Mesodermal cell (in vitro differentiated cells): ENCODE results near the gene ZNRF3.
A peak's percentile ranks its signal among the peaks of the same experiment; 100 is the strongest.

Experiments
- H3K27ac ChIP-seq: 2 replicates; pipeline ENCODE4 v1.7.0; 2013; ENCODE audit warnings: mild to moderate bottlenecking, low read depth, low read length, moderate library complexity; ENCODE audit not compliant: severe bottlenecking
- H3K36me3 ChIP-seq: 2 replicates; pipeline ENCODE4 v1.7.1; 2013; ENCODE audit warnings: mild to moderate bottlenecking, low read length, moderate library complexity; ENCODE audit not compliant: control insufficient read depth, insufficient read depth
- H3K4me1 ChIP-seq: one replicate; pipeline ENCODE4 v1.7.1; 2013; ENCODE audit warnings: mild to moderate bottlenecking, low read length; ENCODE audit not compliant: insufficient read depth, control insufficient read depth, poor library complexity, severe bottlenecking
- H3K4me3 ChIP-seq: 2 replicates; pipeline ENCODE4 v1.7.0; 2013; ENCODE audit warnings: low read length, control low read depth, mild to moderate bottlenecking; ENCODE audit not compliant: insufficient read depth, poor library complexity, severe bottlenecking; ENCODE audit errors: extremely low read depth
- H3K9me3 ChIP-seq: 2 replicates; pipeline ENCODE4 v1.7.1; 2013; ENCODE audit warnings: mild to moderate bottlenecking, low read length, moderate library complexity; ENCODE audit not compliant: control insufficient read depth
- WGBS, 2 experiments: methylation state at CpG; one replicate each; pipeline ENCODE4 v1.1.5; 2013; ENCODE audit warnings: missing lambda C conversion rate in 2 of 2; ENCODE audit not compliant: insufficient coverage in 2 of 2; 5-methylcytosine and 5-hydroxymethylcytosine counted together

ZNRF3 gene

GRCh38 chr22:29006346-29006745, 123.0 kb downstream of the ZNRF3 start:
- Histone ChIP-seq H3K4me3 (no peak overlapping the region), H3K4me1 (peaks cover 27% of the 10 kb centered on the region), H3K36me3 (peaks cover 9% of the 10 kb centered on the region), H3K9me3 (no peaks in the 10 kb centered on the region), H3K27ac (no peak overlapping the region)
- WGBS, 2 experiments, result 97 to 98% methylated on average over 8 of the region's 8 CpGs

- H3K36me3 ChIP-seq, result peaks cover 19% of the 10 kb centered on the region
- H3K4me3 ChIP-seq, result no peak overlapping the region
- no peaks in the 10 kb centered on the region for H3K9me3 ChIP-seq
- 90 to 94% methylated on average over 5 of the region's 5 CpGs for WGBS, 2 experiments
- H3K27ac ChIP-seq, result peak overlapping the region; percentile 23
- peaks cover 23% of the 10 kb centered on the region for H3K4me1 ChIP-seq
These were observed 125.8 kb downstream of the ZNRF3 start for GRCh38 chr22:29009148-29009547.

GRCh38 chr22:29011240-29012100, 128.1 kb downstream of the ZNRF3 start:
- 62 to 73% methylated on average over 10 to 11 of the region's 14 CpGs for WGBS, 2 experiments
- H3K27ac ChIP-seq, result no peak overlapping the region
- no peaks in the 10 kb centered on the region for H3K9me3 ChIP-seq
- H3K36me3 ChIP-seq, result peaks cover 19% of the 10 kb centered on the region
- H3K4me3 ChIP-seq, result no peak overlapping the region
- peaks cover 14% of the 10 kb centered on the region for H3K4me1 ChIP-seq

- peaks cover 19% of the 10 kb centered on the region for H3K36me3 ChIP-seq
- no peak overlapping the region for H3K4me3 ChIP-seq
- peaks cover 14% of the 10 kb centered on the region for H3K4me1 ChIP-seq
- H3K9me3 ChIP-seq, result no peaks in the 10 kb centered on the region
- H3K27ac ChIP-seq, result no peak overlapping the region
- WGBS, 2 experiments, result 95 to 96% methylated on average over 3 to 4 of the region's 4 CpGs
These were observed 128.7 kb downstream of the ZNRF3 start for GRCh38 chr22:29012101-29012433.

GRCh38 chr22:29012952-29013351, 129.6 kb downstream of the ZNRF3 start:
- WGBS, 2 experiments, result 100% methylated on average over 1 to 2 of the region's 4 CpGs
- Histone ChIP-seq H3K9me3 (no peaks in the 10 kb centered on the region), H3K27ac (no peak overlapping the region), H3K4me1 (peaks cover 11% of the 10 kb centered on the region), H3K4me3 (no peak overlapping the region), H3K36me3 (peaks cover 19% of the 10 kb centered on the region)

GRCh38 chr22:29014293-29014692, 130.9 kb downstream of the ZNRF3 start:
- Histone ChIP-seq H3K36me3 (peaks cover 19% of the 10 kb centered on the region), H3K4me1 (peaks cover 3% of the 10 kb centered on the region), H3K4me3 (no peak overlapping the region), H3K9me3 (peaks cover 5% of the 10 kb centered on the region), H3K27ac (peak overlapping the region; percentile 16)
- 80 to 92% methylated on average over 2 to 3 of the region's 4 CpGs for WGBS, 2 experiments

GRCh38 chr22:29014773-29015172, 131.4 kb downstream of the ZNRF3 start:
- Histone ChIP-seq H3K27ac (peak overlapping the region; percentile 16), H3K4me1 (peaks cover 3% of the 10 kb centered on the region), H3K9me3 (peaks cover 5% of the 10 kb centered on the region), H3K36me3 (peaks cover 23% of the 10 kb centered on the region), H3K4me3 (no peak overlapping the region)
- 91 to 100% methylated on average over 1 of the region's 4 CpGs for WGBS, 2 experiments

- WGBS, 2 experiments, result 98 to 100% methylated on average over 2 to 3 of the region's 3 CpGs
- no peak overlapping the region for H3K4me3 ChIP-seq
- H3K9me3 ChIP-seq, result peaks cover 5% of the 10 kb centered on the region
- no peak overlapping the region for H3K27ac ChIP-seq
- peaks cover 3% of the 10 kb centered on the region for H3K4me1 ChIP-seq
- H3K36me3 ChIP-seq, result peaks cover 15% of the 10 kb centered on the region
These were observed 132.9 kb downstream of the ZNRF3 start for GRCh38 chr22:29016067-29016938.

GRCh38 chr22:29018293-29019189, 135.2 kb downstream of the ZNRF3 start:
- peaks cover 5% of the 10 kb centered on the region for H3K9me3 ChIP-seq
- H3K36me3 ChIP-seq, result peaks cover 5% of the 10 kb centered on the region
- no peak overlapping the region for H3K27ac ChIP-seq
- WGBS, 2 experiments, result 94 to 96% methylated on average over 3 to 4 of the region's 4 CpGs
- H3K4me1 ChIP-seq, result peaks cover 14% of the 10 kb centered on the region
- no peak overlapping the region for H3K4me3 ChIP-seq

GRCh38 chr22:29022101-29022817, 138.9 kb downstream of the ZNRF3 start:
- peaks cover 5% of the 10 kb centered on the region for H3K9me3 ChIP-seq
- no peak overlapping the region for H3K27ac ChIP-seq
- peaks cover 16% of the 10 kb centered on the region for H3K4me1 ChIP-seq
- H3K36me3 ChIP-seq, result peaks cover 16% of the 10 kb centered on the region
- WGBS, 2 experiments, result 90 to 94% methylated on average over 2 to 3 of the region's 6 CpGs
- H3K4me3 ChIP-seq, result no peak overlapping the region
